HEK293T (cell line): ENCODE measurements around the gene HTT.

Experiments
- BHLHE40 ChIP-seq: fragments of 450-650 bp; IDR thresholded peaks from 2 replicates; pipeline ENCODE4 v1.6.1; 2016; ENCODE audit warnings: mild to moderate bottlenecking, moderate library complexity, borderline replicate concordance
- ELF4 ChIP-seq: fragments of 450-650 bp; IDR thresholded peaks from 2 replicates; pipeline ENCODE4 v1.6.1; 2017; ENCODE audit warnings: antibody characterized with exemption
- FOXA1 ChIP-seq: fragments of 450-650 bp; IDR thresholded peaks from 2 replicates; pipeline ENCODE4 v1.6.1; 2016; ENCODE audit warnings: mild to moderate bottlenecking
- FOXK2 ChIP-seq: fragments of 450-650 bp; IDR thresholded peaks from 2 replicates; pipeline ENCODE4 v1.6.1; 2016; ENCODE audit warnings: mild to moderate bottlenecking
- FOXM1 ChIP-seq: fragments of 450-650 bp; IDR thresholded peaks from 2 replicates; pipeline ENCODE4 v1.6.1; 2017; ENCODE audit warnings: mild to moderate bottlenecking, borderline replicate concordance
- HDGF ChIP-seq: fragments of 450-650 bp; IDR thresholded peaks from 2 replicates; pipeline ENCODE4 v1.6.1; 2017; ENCODE audit warnings: antibody characterized with exemption, borderline replicate concordance
- L3MBTL2 ChIP-seq: fragments of 450-650 bp; conservative IDR thresholded peaks from 2 replicates; pipeline ENCODE4 v1.6.1; 2016; ENCODE audit warnings: mild to moderate bottlenecking
- NFRKB ChIP-seq: fragments of 450-650 bp; IDR thresholded peaks from 2 replicates; pipeline ENCODE4 v1.6.1; 2016; ENCODE audit warnings: mild to moderate bottlenecking, moderate library complexity
- SUZ12 ChIP-seq: fragments of 450-650 bp; IDR thresholded peaks from 2 replicates; pipeline ENCODE4 v1.6.1; 2016; ENCODE audit warnings: mild to moderate bottlenecking
- TARDBP ChIP-seq: fragments of 450-650 bp; IDR thresholded peaks from 2 replicates; pipeline ENCODE4 v1.6.1; 2016

GRCh38 chr4:3177905-3178304 lies 103.4 kb downstream of the HTT start:
- no peak for TF ChIP-seq TARDBP
- no peak for TF ChIP-seq FOXK2
- TF ChIP-seq FOXA1, result no peak
- TF ChIP-seq SUZ12, result no peak
- no peak for TF ChIP-seq FOXM1
- no peak for TF ChIP-seq L3MBTL2
- no peak for TF ChIP-seq NFRKB
- TF ChIP-seq HDGF, result no peak
- no peak for TF ChIP-seq BHLHE40
- no peak for TF ChIP-seq ELF4
